ENCODE results near the gene SPI1. TPM values are rescaled to one million over a fixed set of nuclear protein-coding genes. Genes with fewer than 3 reads are reported as not detected.
A peak's percentile ranks its signal among the peaks of the same experiment; 100 is the strongest.

Gene SPI1
- polyA plus RNA-seq, 2 of the 4 experiments (the other 2 are of a cell fraction), result 0.14 TPM; not detected in 1

DNA sequence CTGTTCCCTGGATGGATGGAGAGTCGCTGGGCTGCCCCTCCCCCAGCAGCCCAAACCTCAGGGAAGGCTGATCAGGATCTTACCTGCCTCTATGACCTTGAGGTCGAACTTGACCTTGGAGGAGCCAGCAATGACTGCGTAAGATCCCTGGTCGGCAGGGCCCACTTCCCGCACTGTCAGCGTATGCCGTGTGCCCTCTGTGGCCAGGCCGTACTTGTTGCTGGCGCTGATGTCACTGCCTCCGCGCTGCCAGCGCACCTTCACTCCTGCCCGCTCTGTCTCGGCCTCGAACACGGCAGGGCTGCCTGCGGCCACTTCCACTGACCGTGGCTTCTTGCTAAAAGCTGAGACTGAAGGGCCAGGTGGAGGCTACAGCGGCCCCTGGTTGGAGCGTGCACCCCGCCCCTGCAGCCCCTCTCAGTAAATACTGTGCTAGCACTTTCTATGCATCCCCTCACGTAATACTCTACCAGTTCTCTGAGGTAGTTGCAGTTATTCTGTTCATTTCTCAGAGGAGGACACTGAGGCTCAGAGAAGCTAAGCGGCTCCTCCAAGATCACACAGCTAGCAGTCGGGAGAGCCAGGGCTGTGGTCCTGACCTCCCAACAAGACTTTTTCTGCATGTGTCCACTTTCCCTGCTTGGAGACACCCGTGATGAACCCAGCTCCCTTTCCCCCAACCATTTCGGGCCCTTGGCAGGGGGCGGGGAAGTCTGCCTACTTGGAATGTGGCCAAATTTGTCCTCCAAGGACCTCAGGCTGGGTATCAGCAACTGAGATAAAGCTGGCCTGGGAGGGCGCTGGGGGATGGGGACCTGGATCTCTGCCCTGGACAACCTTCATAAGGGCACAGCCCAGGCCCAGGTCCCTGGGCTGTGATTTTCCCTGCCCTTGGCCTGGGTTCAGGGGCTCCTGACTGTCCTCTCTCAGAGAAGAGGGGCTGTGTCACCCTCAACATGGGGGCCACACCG, 26.9 kb downstream of the SPI1 start:
- DNase-seq (ENCODE audit: low read depth in 1 of 2, low spot score in 1 of 2) (no peak), ATAC-seq (no peak), FAIRE-seq (no peak)
- Histone ChIP-seq H3K27ac (no peak overlapping the region), H3K4me1 (peaks cover 4% of the 10 kb centered on the region; the same call in 1 of the 3 replicates), H3K4me3 (no peak overlapping the region), H3K4me2 (no peak overlapping the region), H3K9me3 (no peaks in the 10 kb centered on the region)
- WGBS (ENCODE audit: missing lambda C conversion rate), result 80% methylated on average over 28 of the region's 29 CpGs
- TF ChIP-seq, protein P1, sequence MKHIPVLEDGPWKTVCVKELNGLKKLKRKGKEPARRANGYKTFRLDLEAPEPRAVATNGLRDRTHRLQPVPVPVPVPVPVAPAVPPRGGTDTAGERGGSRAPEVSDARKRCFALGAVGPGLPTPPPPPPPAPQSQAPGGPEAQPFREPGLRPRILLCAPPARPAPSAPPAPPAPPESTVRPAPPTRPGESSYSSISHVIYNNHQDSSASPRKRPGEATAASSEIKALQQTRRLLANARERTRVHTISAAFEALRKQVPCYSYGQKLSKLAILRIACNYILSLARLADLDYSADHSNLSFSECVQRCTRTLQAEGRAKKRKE (CRISPR knock-in tag; IDR thresholded peaks at IDR 0.05; ENCODE audit: low read depth), result no peak
- TF ChIP-seq, protein P2, sequence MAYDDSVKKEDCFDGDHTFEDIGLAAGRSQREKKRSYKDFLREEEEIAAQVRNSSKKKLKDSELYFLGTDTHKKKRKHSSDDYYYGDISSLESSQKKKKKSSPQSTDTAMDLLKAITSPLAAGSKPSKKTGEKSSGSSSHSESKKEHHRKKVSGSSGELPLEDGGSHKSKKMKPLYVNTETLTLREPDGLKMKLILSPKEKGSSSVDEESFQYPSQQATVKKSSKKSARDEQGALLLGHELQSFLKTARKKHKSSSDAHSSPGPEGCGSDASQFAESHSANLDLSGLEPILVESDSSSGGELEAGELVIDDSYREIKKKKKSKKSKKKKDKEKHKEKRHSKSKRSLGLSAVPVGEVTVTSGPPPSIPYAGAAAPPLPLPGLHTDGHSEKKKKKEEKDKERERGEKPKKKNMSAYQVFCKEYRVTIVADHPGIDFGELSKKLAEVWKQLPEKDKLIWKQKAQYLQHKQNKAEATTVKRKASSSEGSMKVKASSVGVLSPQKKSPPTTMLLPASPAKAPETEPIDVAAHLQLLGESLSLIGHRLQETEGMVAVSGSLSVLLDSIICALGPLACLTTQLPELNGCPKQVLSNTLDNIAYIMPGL (CRISPR knock-in tag; IDR thresholded peaks at IDR 0.05; ENCODE audit: borderline replicate concordance), result no peak
- no peak for TF ChIP-seq CBX2 (IDR thresholded peaks at IDR 0.05; ENCODE audit: borderline replicate concordance, low read depth)
- no peak for TF ChIP-seq NFE2L2 (conservative IDR thresholded peaks at IDR 0.05; ENCODE audit: low read length)
- TF ChIP-seq TFCP2L1 (CRISPR knock-in tag; IDR thresholded peaks at IDR 0.05), result no peak
- TF ChIP-seq, protein P3, sequence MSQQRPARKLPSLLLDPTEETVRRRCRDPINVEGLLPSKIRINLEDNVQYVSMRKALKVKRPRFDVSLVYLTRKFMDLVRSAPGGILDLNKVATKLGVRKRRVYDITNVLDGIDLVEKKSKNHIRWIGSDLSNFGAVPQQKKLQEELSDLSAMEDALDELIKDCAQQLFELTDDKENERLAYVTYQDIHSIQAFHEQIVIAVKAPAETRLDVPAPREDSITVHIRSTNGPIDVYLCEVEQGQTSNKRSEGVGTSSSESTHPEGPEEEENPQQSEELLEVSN (IDR thresholded peaks at IDR 0.05; ENCODE audit: borderline replicate concordance, low read depth), result no peak
- TF ChIP-seq ZFP36 (IDR thresholded peaks at IDR 0.05; ENCODE audit: borderline replicate concordance, partially characterized antibody), result peak; percentile 23
- TF ChIP-seq FOXS1 (CRISPR knock-in tag; IDR thresholded peaks at IDR 0.05), result no peak
- POLR2A ChIA-PET, result no interaction called here
- CTCF ChIA-PET, result interaction anchor here (0.5 to 4.3 kb wide), 11 partner anchors 18 to 191 kb away, joined by 3 to 21 read pairs (median 3); partner anchors contain the start of genes ARFGAP2 and NR1H3

DNA sequence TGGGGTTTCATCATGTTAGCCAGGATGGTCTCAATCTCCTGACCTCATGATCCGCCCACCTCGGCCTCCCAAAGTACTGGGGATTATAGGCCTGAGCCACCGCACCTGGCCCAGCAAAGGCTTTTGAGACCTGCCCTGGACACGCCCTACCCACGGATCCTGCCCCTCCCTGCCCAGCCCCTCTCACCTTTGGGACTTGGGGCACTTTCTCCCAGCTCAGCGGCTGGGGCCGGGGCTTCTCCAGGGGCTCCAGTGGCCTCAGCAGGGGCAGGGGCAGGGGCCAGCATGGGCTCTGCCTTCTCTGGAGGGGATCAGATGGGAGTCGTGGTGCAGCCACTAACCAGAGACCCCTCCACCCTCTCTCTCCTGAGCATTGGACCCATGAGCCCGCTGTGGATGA, 28.0 kb downstream of the SPI1 start:
- ATAC-seq (no peak), DNase-seq (ENCODE audit: low read depth in 1 of 2, low spot score in 1 of 2) (no peak), FAIRE-seq (no peak)
- TF ChIP-seq EHMT2 (IDR thresholded peaks at IDR 0.05; ENCODE audit: low read depth) (no peak), JUNB (IDR thresholded peaks at IDR 0.05) (no peak), NR3C1 (IDR thresholded peaks at IDR 0.05) (no peak)
- TF ChIP-seq, protein P4, sequence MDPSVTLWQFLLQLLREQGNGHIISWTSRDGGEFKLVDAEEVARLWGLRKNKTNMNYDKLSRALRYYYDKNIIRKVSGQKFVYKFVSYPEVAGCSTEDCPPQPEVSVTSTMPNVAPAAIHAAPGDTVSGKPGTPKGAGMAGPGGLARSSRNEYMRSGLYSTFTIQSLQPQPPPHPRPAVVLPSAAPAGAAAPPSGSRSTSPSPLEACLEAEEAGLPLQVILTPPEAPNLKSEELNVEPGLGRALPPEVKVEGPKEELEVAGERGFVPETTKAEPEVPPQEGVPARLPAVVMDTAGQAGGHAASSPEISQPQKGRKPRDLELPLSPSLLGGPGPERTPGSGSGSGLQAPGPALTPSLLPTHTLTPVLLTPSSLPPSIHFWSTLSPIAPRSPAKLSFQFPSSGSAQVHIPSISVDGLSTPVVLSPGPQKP (IDR thresholded peaks at IDR 0.05; ENCODE audit: low read depth, low read length), result no peak
- TF ChIP-seq, protein P5, sequence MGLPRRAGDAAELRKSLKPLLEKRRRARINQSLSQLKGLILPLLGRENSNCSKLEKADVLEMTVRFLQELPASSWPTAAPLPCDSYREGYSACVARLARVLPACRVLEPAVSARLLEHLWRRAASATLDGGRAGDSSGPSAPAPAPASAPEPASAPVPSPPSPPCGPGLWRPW (IDR thresholded peaks at IDR 0.05), result no peak
- 62% methylated on average over 6 of the region's 9 CpGs for WGBS (ENCODE audit: missing lambda C conversion rate)
- Histone ChIP-seq H3K4me3 (no peak overlapping the region), H3K27ac (no peak overlapping the region), H3K9me3 (no peaks in the 10 kb centered on the region), H3K4me2 (no peak overlapping the region), H3K4me1 (peaks cover 4% of the 10 kb centered on the region; the same call in 1 of the 3 replicates)
- ChIA-PET CTCF (interaction anchor here (0.6 to 4.3 kb wide), 7 partner anchors 17 to 190 kb away, joined by 3 to 21 read pairs (median 5); partner anchors contain the start of genes ARFGAP2 and NR1H3), POLR2A (no interaction called here)

DNA sequence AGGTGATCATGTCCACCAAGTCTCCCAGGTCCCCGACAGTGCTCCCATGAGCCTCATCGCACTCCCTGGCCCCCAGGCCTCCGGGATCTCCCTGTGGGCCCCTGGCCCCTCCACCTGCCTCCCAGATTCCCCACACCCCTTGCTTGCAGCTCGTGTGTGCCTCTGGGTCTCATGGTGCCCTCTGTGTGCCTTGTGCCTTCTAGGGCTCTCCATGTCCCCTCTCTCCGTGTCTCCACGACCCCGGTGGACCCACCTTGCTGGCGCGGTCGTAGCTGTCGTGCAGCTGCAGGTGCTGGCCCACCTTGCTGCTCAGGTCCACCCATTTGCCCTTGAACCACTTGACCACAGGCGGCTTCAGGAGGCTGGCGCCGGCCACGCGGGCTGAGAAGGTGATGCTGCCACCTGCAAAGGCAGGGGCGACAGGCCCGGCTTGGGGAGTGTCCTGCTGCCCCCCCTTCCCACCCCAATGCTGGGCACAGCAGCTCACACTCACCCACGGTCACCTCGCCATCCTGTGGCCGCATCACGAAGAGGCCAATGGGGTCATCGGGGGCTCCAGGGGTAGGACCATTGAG, 28.7 kb downstream of the SPI1 start:
- no peak for TF ChIP-seq RARB (CRISPR knock-in tag; IDR thresholded peaks at IDR 0.05)
- no peak for TF ChIP-seq CBX8 (IDR thresholded peaks at IDR 0.05)
- no peak for TF ChIP-seq MAZ (IDR thresholded peaks at IDR 0.05; ENCODE audit: borderline replicate concordance, low read depth, low read length)
- TF ChIP-seq, protein P2 (CRISPR knock-in tag; IDR thresholded peaks at IDR 0.05; ENCODE audit: borderline replicate concordance), result no peak
- WGBS (ENCODE audit: missing lambda C conversion rate), result 86% methylated on average over 22 of the region's 23 CpGs
- H3K9me3 ChIP-seq, result no peaks in the 10 kb centered on the region
- CTCF ChIA-PET, result interaction anchor here (0.6 to 4.3 kb wide), 15 partner anchors 8 to 186 kb away, joined by 3 to 21 read pairs (median 4); partner anchors contain the start of genes ARFGAP2 and NR1H3
- ATAC-seq (no peak), DNase-seq (ENCODE audit: low read depth in 1 of 2, low spot score in 1 of 2) (no peak), FAIRE-seq (no peak)
- no peak overlapping the region for H3K4me2 ChIP-seq
- H3K4me3 ChIP-seq, result no peak overlapping the region
- H3K4me1 ChIP-seq, result peaks cover 2% of the 10 kb centered on the region; the same call in 1 of the 3 replicates
- POLR2A ChIA-PET, result no interaction called here
- H3K27ac ChIP-seq, result no peak overlapping the region

Data from A549 (cell line).